Loucy (cell line): ENCODE results near the gene NUDT2.

Experiments
- H2AFZ ChIP-seq: fragments of 200-600 bp; sonication (generic); 2 replicates; pipeline ENCODE4 v1.6.0; 2016; ENCODE audit warnings: antibody characterized with exemption, mild to moderate bottlenecking, low read length, moderate library complexity
- H3F3A ChIP-seq: fragments of 200-600 bp; 2 replicates; pipeline ENCODE4 v1.6.0; 2016; ENCODE audit warnings: antibody characterized with exemption, low read depth, mild to moderate bottlenecking
- H3K27me3 ChIP-seq: fragments of 200-600 bp; sonication (generic); 2 replicates; pipeline ENCODE4 v1.6.1; 2014; ENCODE audit warnings: low read length, mild to moderate bottlenecking; ENCODE audit not compliant: insufficient read depth, poor library complexity, severe bottlenecking
- H3K36me3 ChIP-seq: fragments of 200-600 bp; sonication (generic); 2 replicates; pipeline ENCODE4 v1.6.1; 2016; ENCODE audit warnings: low read length; ENCODE audit not compliant: insufficient read depth
- H3K4me1 ChIP-seq: fragments of 200-600 bp; sonication (generic); 2 replicates; pipeline ENCODE4 v1.5.1; 2014; ENCODE audit warnings: low read length, mild to moderate bottlenecking; ENCODE audit not compliant: insufficient read depth, poor library complexity, severe bottlenecking
- H3K4me2 ChIP-seq: fragments of 200-600 bp; sonication (generic); 2 replicates; pipeline ENCODE4 v1.6.0; 2014; ENCODE audit warnings: antibody characterized with exemption, low read length, low read depth, mild to moderate bottlenecking; ENCODE audit not compliant: poor library complexity, severe bottlenecking
- H3K4me3 ChIP-seq: fragments of 200-600 bp; sonication (generic); 2 replicates; pipeline ENCODE4 v1.5.1; 2014; ENCODE audit warnings: low read length, mild to moderate bottlenecking, mixed read lengths; ENCODE audit not compliant: poor library complexity, severe bottlenecking
- H3K79me2 ChIP-seq: fragments of 200-600 bp; sonication (generic); 2 replicates; pipeline ENCODE4 v1.6.1; 2014; ENCODE audit warnings: low read length; ENCODE audit not compliant: insufficient read depth
- H3K9ac ChIP-seq: fragments of 200-600 bp; sonication (generic); 2 replicates; pipeline ENCODE4 v1.6.0; 2014; ENCODE audit warnings: mild to moderate bottlenecking, low read depth, low read length, moderate library complexity; ENCODE audit not compliant: poor library complexity, severe bottlenecking
- H3K9me2 ChIP-seq: fragments of 200-600 bp; sonication (generic); replicated peaks from 2 replicates; pipeline ENCODE4 v1.6.1; 2016; ENCODE audit warnings: low read depth, low read length, mixed read lengths
- H3K9me3 ChIP-seq: fragments of 200-600 bp; sonication (generic); 2 replicates; pipeline ENCODE4 v1.6.1; 2014; ENCODE audit warnings: mild to moderate bottlenecking, antibody characterized with exemption, low read length, low read depth; ENCODE audit not compliant: insufficient read depth
- H4K20me1 ChIP-seq: fragments of 200-600 bp; sonication (generic); 2 replicates; pipeline ENCODE4 v1.6.0; 2014; ENCODE audit warnings: antibody characterized with exemption, low read length, mild to moderate bottlenecking; ENCODE audit not compliant: insufficient read depth, poor library complexity, severe bottlenecking
- EZH2phosphoT487 ChIP-seq: fragments of 200-600 bp; IDR thresholded peaks from 2 replicates; pipeline ENCODE4 v1.6.1; 2018; ENCODE audit warnings: antibody characterized with exemption, mild to moderate bottlenecking, moderate library complexity, borderline replicate concordance
- TF ChIP-seq, protein P1 (sequence below): fragments of 200-600 bp; sonication (generic); conservative IDR thresholded peaks from 2 replicates; pipeline ENCODE4 v1.5.1; 2014; ENCODE audit warnings: mild to moderate bottlenecking, antibody characterized with exemption, low read length

NUDT2 gene

DNA sequence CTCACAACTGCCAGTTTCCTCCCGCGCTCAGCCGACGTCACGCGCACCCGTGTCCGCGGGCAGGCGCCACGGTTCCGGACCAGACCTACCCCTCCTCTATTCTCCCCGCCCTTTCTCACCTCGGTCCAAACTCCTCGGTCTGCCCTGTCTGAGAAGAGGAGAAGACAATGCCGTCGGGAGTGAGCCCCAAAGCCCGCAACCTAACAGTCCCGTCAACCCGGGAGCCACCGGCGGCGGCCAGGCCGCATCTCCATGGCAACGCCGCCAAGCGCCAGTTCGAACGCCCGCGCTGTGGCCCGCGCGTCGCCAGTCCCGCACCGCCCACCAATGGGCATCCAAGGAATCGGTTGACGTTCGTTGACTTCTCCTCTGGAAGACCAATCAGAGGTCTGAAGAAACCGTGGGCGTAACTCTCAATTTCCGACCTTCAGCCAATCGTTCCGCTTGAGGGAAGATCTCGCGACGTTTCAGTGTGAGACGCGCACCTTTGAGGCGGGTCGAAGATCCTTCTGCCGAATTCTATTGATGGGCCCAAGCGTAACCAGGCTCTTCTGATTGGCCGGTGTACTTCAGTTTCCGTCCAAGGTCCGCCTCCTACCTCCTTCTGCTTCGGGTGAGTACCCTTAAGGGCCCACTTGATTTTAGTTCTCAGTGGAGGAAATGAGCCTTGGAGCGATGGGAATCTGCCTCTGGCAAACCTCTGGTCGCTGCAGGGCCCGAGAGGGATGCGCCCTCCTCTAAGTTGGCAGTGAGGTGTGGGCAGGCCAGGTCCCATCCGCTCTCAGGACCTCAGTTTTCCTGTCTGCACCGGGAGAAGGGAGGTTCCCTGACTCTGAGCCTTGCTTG, at the start of gene NUDT2, which contains the start of gene KIF24:
Gene NUDT2 (plus strand): TSS at position 583 of the 846 bp plus-strand sequence. CDS start 9,471 bp downstream, outside the sequence.
Gene KIF24 (minus strand): TSS at position 282 of the 846 bp plus-strand sequence. CDS start 17,922 bp downstream, outside the sequence.
- no peaks in the 10 kb centered on the region for H3K36me3 ChIP-seq
- no peaks in the 10 kb centered on the region for H3K9me2 ChIP-seq
- peaks cover 24% of the 10 kb centered on the region for H3K4me1 ChIP-seq
- no peaks in the 10 kb centered on the region for H3K27me3 ChIP-seq
- peaks cover 57% of the 10 kb centered on the region for H3K79me2 ChIP-seq
- H3K4me2 ChIP-seq, result peak within 1 kb of the TSS; percentile 88
- TF ChIP-seq EZH2phosphoT487, result no peak
- TF ChIP-seq, protein P1, sequence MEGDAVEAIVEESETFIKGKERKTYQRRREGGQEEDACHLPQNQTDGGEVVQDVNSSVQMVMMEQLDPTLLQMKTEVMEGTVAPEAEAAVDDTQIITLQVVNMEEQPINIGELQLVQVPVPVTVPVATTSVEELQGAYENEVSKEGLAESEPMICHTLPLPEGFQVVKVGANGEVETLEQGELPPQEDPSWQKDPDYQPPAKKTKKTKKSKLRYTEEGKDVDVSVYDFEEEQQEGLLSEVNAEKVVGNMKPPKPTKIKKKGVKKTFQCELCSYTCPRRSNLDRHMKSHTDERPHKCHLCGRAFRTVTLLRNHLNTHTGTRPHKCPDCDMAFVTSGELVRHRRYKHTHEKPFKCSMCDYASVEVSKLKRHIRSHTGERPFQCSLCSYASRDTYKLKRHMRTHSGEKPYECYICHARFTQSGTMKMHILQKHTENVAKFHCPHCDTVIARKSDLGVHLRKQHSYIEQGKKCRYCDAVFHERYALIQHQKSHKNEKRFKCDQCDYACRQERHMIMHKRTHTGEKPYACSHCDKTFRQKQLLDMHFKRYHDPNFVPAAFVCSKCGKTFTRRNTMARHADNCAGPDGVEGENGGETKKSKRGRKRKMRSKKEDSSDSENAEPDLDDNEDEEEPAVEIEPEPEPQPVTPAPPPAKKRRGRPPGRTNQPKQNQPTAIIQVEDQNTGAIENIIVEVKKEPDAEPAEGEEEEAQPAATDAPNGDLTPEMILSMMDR, result no peak
- peak within 1 kb of the TSS; percentile 95 for H2AFZ ChIP-seq
- H4K20me1 ChIP-seq, result no peaks in the 10 kb centered on the region
- H3K9me3 ChIP-seq, result no peaks in the 10 kb centered on the region
- peak within 1 kb of the TSS; percentile 98 for H3K4me3 ChIP-seq
- no peaks in the 10 kb centered on the region for H3F3A ChIP-seq
- peak within 1 kb of the TSS; percentile 99 for H3K9ac ChIP-seq

DNA sequence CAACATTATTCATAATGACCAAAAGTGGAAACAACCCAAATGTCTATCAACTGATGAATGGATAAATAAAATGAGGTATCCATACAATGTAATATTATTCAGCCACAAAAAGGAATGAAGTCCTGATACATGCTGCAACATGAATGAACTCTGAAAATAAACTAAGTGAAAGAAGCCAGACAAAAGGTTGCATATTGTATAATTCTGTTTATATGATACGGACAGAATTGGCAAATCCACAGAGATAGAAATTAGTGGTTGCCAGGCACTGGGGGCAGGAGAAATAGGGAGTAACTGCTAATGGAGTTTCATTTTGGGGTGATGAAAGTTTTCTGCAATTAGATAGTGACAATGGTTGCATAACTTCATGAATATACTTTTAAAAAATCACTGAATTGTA, 47.3 kb upstream of the NUDT2 start:
- TF ChIP-seq EZH2phosphoT487, result no peak
- TF ChIP-seq, protein P1, result no peak
- Histone ChIP-seq H2AFZ (no peak overlapping the region), H3K4me2 (no peak overlapping the region), H4K20me1 (no peaks in the 10 kb centered on the region), H3K27me3 (no peaks in the 10 kb centered on the region), H3K9ac (no peak overlapping the region), H3F3A (no peaks in the 10 kb centered on the region), H3K4me3 (no peak overlapping the region), H3K79me2 (no peaks in the 10 kb centered on the region), H3K9me2 (no peaks in the 10 kb centered on the region), H3K4me1 (peaks cover 7% of the 10 kb centered on the region), H3K9me3 (no peaks in the 10 kb centered on the region), H3K36me3 (no peaks in the 10 kb centered on the region)

DNA sequence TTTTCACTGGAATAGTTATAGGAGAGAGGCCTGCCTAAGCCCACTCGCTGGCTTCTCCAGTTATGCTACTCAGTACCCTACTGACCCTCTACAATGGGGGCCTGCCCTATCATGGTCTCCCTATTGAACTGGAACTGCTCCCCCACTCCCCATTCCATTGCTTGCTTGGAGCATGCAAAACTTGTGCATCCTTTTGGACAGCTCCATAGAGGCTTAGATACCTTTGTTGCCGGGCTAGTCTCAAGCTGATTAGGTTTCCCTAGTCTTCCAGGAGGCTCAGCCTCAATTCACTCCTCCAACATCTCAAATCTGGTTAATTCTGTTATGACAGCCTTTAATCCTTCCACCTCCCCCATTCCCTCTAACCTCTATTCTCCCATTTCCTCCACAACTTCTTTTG, 40.2 kb upstream of the NUDT2 start:
- Histone ChIP-seq H3F3A (no peaks in the 10 kb centered on the region), H3K9me2 (no peaks in the 10 kb centered on the region), H3K4me2 (no peak overlapping the region), H3K4me3 (no peak overlapping the region), H3K27me3 (no peaks in the 10 kb centered on the region), H2AFZ (no peak overlapping the region), H3K36me3 (no peaks in the 10 kb centered on the region), H3K9ac (no peak overlapping the region), H3K79me2 (no peaks in the 10 kb centered on the region), H4K20me1 (no peaks in the 10 kb centered on the region), H3K9me3 (no peaks in the 10 kb centered on the region), H3K4me1 (no peaks in the 10 kb centered on the region)
- TF ChIP-seq EZH2phosphoT487, result no peak
- TF ChIP-seq, protein P1, result no peak
